Panc1 (cell line): Measurements from ENCODE around the gene UCK1. TPM values are rescaled to one million over a fixed set of nuclear protein-coding genes. Genes with fewer than 3 reads are reported as not detected.

Experiments used
- ATAC-seq: fragments of 200-7000 bp; cut with Tn5 transposase; 2 replicates; pipeline ENCODE4 v1.9.1; 2020; ENCODE audit warnings: mild to moderate bottlenecking, moderate library complexity
- BruUV-seq: library from RNA; stranded (reverse); fragments of 400-500 nt; replicated peaks from 2 replicates; lab custom pipeline; 2021; lab: Mats Ljungman, UMichigan
- CTCF ChIA-PET: fragments of 300-600 bp; sonication (Branson Sonifier 250); formaldehyde crosslinking; loops from one replicate; lab custom pipeline; 2022; ENCODE audit warnings: antibody characterized with exemption; lab: Charles Lee
- POLR2A ChIA-PET: fragments of 300-600 bp; sonication (Branson Sonifier 250); formaldehyde crosslinking; loops from one replicate; lab custom pipeline; 2022; ENCODE audit warnings: antibody characterized with exemption; lab: Charles Lee
- DNase-seq: peaks from one replicate; pipeline ENCODE4 v3.0.0-alpha.2; 2010; ENCODE audit warnings: low read depth, low spot score
- H3K27ac ChIP-seq: 2 replicates; pipeline ENCODE4 v1.5.1; 2011; ENCODE audit warnings: mild to moderate bottlenecking, low read length, inconsistent platforms
- H3K27me3 ChIP-seq: fragments of 200-500 bp; sonication (Bioruptor generic); 2 replicates; pipeline ENCODE4 v1.6.0; 2014; ENCODE audit warnings: low read length, inconsistent platforms; ENCODE audit not compliant: control insufficient read depth, insufficient read depth
- H3K36me3 ChIP-seq: fragments of 200-500 bp; sonication (Bioruptor generic); 2 replicates; pipeline ENCODE4 v1.5.1; 2014; ENCODE audit warnings: inconsistent platforms, mild to moderate bottlenecking, low read length, moderate library complexity; ENCODE audit not compliant: control insufficient read depth, insufficient read depth
- H3K4me1 ChIP-seq: 2 replicates; pipeline ENCODE4 v1.5.1; 2011; ENCODE audit warnings: inconsistent platforms, mild to moderate bottlenecking, low read length, moderate library complexity; ENCODE audit not compliant: control insufficient read depth, insufficient read depth
- H3K4me3 ChIP-seq, 2 experiments: 2 replicates each; pipeline ENCODE4 v1.5.1; 2011 to 2012; ENCODE audit warnings: low read depth in 2 of 2, low read length in 2 of 2, mild to moderate bottlenecking in 2 of 2, inconsistent platforms in 1 of 2, moderate library complexity in 1 of 2
- H3K9me3 ChIP-seq: fragments of 200-500 bp; sonication (Bioruptor generic); 2 replicates; pipeline ENCODE4 v1.5.1; 2014; ENCODE audit warnings: low read depth, mild to moderate bottlenecking, inconsistent platforms, low read length, moderate library complexity; ENCODE audit not compliant: control insufficient read depth, insufficient read depth
- CTCF ChIP-seq: fragments of 450-650 bp; IDR thresholded peaks from 2 replicates; pipeline ENCODE4 v1.5.1; 2017; ENCODE audit warnings: mild to moderate bottlenecking
- POLR2AphosphoS5 ChIP-seq: IDR thresholded peaks from 2 replicates; pipeline ENCODE4 v1.6.1; 2012; ENCODE audit warnings: mild to moderate bottlenecking, low read depth, low read length, moderate library complexity
- REST ChIP-seq, 2 experiments: IDR thresholded peaks; 2 replicates each; pipeline ENCODE4 v1.6.1; 2011 to 2012; ENCODE audit warnings: low read depth in 2 of 2, control low read depth in 1 of 2, low read length in 1 of 2, mild to moderate bottlenecking in 1 of 2, moderate library complexity in 1 of 2; ENCODE audit not compliant: insufficient read depth in 1 of 2
- SIN3A ChIP-seq: IDR thresholded peaks from 2 replicates; pipeline ENCODE4 v1.6.1; 2012; ENCODE audit warnings: low read depth, mild to moderate bottlenecking, low read length, moderate library complexity, borderline replicate concordance; ENCODE audit not compliant: insufficient read depth
- TCF7L2 ChIP-seq: IDR thresholded peaks from 2 replicates; pipeline ENCODE4 v1.6.1; 2011; ENCODE audit warnings: mild to moderate bottlenecking, low read depth, low read length, inconsistent platforms
- in situ Hi-C: cut with HindIII; loops from 2 replicates; pipeline ENCODE4 v1.10.0; 2016; ENCODE audit warnings: low sequenced_read_pairs, low pct_unique_long_range_greater_than_20kb
- intact Hi-C: fragments of 100-400 bp; cut with micrococcal nuclease; formaldehyde crosslinking; loops from one replicate; pipeline ENCODE4 v1.10.0; 2022; ENCODE audit not compliant: unreplicated experiment
- total RNA-seq: library from RNA; stranded (reverse); gene quantifications from one replicate; pipeline ENCODE4 v1.2.1, GENCODE V29; 2021; ENCODE audit not compliant: unreplicated experiment

The UCK1 gene
- total RNA-seq, 1 experiment from 2014 or later = 30.2 TPM

DNA sequence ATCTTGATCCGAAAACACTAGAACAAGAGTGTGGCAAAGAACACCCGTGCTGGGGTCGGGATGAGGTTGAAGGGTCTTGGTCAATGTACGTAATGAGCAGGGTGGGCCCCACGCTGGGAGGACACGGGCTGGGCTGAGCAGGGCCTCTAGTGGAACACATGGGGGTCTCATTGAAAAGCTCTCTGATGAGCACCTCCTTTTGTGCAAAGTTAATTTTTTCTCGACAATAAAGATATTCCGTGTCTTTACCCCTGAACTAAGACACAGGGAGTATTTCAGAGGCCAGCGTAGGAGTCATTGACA is 8.0 kb downstream of the UCK1 start:
- Histone ChIP-seq H3K4me3 (no peak overlapping the region), H3K27me3 (no peaks in the 10 kb centered on the region), H3K27ac (no peak overlapping the region), H3K36me3 (no peaks in the 10 kb centered on the region; the same call in 1 of the 2 replicates), H3K4me1 (no peaks in the 10 kb centered on the region), H3K9me3 (no peaks in the 10 kb centered on the region)
- intact Hi-C loops (no loop called here), in situ Hi-C loops (no loop called here)
- ChIA-PET CTCF (no interaction called here), POLR2A (no interaction called here)
- ATAC-seq (no peak), DNase-seq (no peak)
- BruUV-seq = no TSS peak
- TF ChIP-seq TCF7L2 (no peak), CTCF (no peak), POLR2AphosphoS5 (no peak), REST (IDR thresholded peaks at IDR 0.05; ENCODE audit: insufficient read depth in 1 of 2, low read depth in 2 of 2, low read length in 1 of 2) (no peak), SIN3A (no peak)

DNA sequence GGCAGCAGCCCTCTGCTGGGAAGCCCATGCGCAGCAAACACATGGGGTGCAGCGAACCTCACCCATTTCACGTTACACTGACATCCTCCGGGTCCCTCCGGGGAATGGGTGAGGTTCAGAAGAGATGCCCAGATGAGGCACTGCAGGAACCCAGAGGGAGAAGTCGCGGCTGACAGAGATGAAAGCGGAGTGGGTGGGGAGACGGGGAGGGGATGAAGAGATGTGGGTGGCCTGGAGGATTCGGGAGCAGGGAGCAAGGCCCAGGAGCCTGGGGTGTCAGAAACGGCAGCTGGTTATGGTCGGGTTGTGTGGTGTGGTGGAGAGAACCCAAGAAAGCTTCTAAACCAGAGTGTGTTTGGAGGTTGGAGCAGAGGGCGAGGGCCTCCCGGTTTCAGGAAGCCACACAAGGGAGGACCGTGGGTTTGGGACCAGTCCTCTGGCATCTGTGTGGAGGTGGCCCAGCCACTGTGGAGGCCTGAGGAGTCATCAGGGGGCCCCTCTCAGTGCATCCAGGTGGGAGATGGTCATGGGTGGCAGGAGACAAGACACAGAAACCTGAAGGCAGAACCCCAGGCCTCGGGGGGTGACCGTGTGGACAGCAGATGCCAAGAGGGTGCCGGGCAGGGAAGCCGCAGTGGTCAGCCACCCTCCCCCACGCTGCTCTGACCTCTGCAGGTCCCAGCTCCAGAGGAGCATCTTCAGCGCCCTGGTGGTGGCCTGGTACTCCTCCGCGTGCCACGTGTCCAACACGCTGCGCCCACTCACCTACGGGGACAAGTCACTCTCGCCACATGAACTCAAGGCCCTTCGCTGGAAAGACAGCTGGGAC is 8.6 kb downstream of the UCK1 start:
- Histone ChIP-seq H3K27me3 (no peaks in the 10 kb centered on the region), H3K4me1 (no peaks in the 10 kb centered on the region), H3K36me3 (no peaks in the 10 kb centered on the region; the same call in 1 of the 2 replicates), H3K9me3 (no peaks in the 10 kb centered on the region), H3K27ac (no peak overlapping the region), H3K4me3 (no peak overlapping the region)
- ATAC-seq (no peak), DNase-seq (no peak)
- POLR2A ChIA-PET = no interaction called here
- intact Hi-C loops (no loop called here), in situ Hi-C loops (no loop called here)
- CTCF ChIA-PET = no interaction called here
- no peak for TF ChIP-seq POLR2AphosphoS5
- TF ChIP-seq TCF7L2 = no peak
- no peak for TF ChIP-seq REST (IDR thresholded peaks at IDR 0.05; ENCODE audit: insufficient read depth in 1 of 2, low read depth in 2 of 2, low read length in 1 of 2)
- no peak for TF ChIP-seq CTCF
- no peak for TF ChIP-seq SIN3A
- no TSS peak for BruUV-seq
